Suppressor macrophage (primary cell): ENCODE results near the gene DEAF1.

Experiments used
- DNase-seq, 4 experiments: peaks; one replicate each; pipeline ENCODE4 v3.0.0-alpha.2; 2020 to 2022

DEAF1 gene

GRCh38 chr11:611001-611996 is 83.7 kb downstream of the DEAF1 start:
- DNase-seq: no peak

GRCh38 chr11:610146-610801 is 84.7 kb downstream of the DEAF1 start:
- no peak for DNase-seq

- DNase-seq: no peak
These were observed 85.6 kb downstream of the DEAF1 start for GRCh38 chr11:609341-609811.

- no peak for DNase-seq
These were observed 86.2 kb downstream of the DEAF1 start for GRCh38 chr11:608791-609251.

- no peak for DNase-seq
These were observed 86.9 kb downstream of the DEAF1 start for GRCh38 chr11:607971-608659.

- DNase-seq: no peak
These were observed 87.8 kb downstream of the DEAF1 start for GRCh38 chr11:607020-607780.

GRCh38 chr11:606245-606644 is 88.8 kb downstream of the DEAF1 start:
- DNase-seq: no peak

- no peak for DNase-seq
These were observed 89.5 kb downstream of the DEAF1 start for GRCh38 chr11:605286-606129.

GRCh38 chr11:603154-603553 is 91.9 kb downstream of the DEAF1 start:
- no peak for DNase-seq

GRCh38 chr11:601573-602245 is 93.3 kb downstream of the DEAF1 start:
- no peak for DNase-seq

- DNase-seq: no peak
These were observed 96.9 kb downstream of the DEAF1 start for GRCh38 chr11:598005-598680.

- DNase-seq: peak in 1 of 4 experiments; percentile 27
These were observed 97.8 kb downstream of the DEAF1 start for GRCh38 chr11:597166-597725.

GRCh38 chr11:596374-596773 is 98.6 kb downstream of the DEAF1 start:
- DNase-seq: no peak

GRCh38 chr11:595400-595799 is 99.6 kb downstream of the DEAF1 start:
- DNase-seq: no peak
